WI38 (cell line): ENCODE results near the gene RIPOR3.

Source experiments
- H3K4me3 ChIP-seq: 2 replicates; pipeline ENCODE4 v1.5.1; 2011; ENCODE audit warnings: low read depth, mild to moderate bottlenecking, control low read depth, low read length
- CTCF ChIP-seq: IDR thresholded peaks from 2 replicates; pipeline ENCODE4 v1.5.1; 2012; ENCODE audit warnings: low read depth, mild to moderate bottlenecking, control low read depth, low read length

The RIPOR3 gene

GRCh38 chr20:50559149-50559548, 132.2 kb downstream of the RIPOR3 start:
- H3K4me3 ChIP-seq = no peak overlapping the region
- no peak for TF ChIP-seq CTCF

- no peak for TF ChIP-seq CTCF
Measured at GRCh38 chr20:50558483-50558925, 132.8 kb downstream of the RIPOR3 start.

GRCh38 chr20:50557549-50558134, 133.7 kb downstream of the RIPOR3 start:
- no peak for TF ChIP-seq CTCF
- no peak overlapping the region for H3K4me3 ChIP-seq

More at GRCh38 chr20:50558483-50558925, 132.8 kb downstream of the RIPOR3 start:
- 0 out of 2 replicates have a peak overlapping the region, but pooled peaks have one; percentile 19 for H3K4me3 ChIP-seq

- H3K4me3 ChIP-seq = no peak overlapping the region
- TF ChIP-seq CTCF = no peak
Measured at GRCh38 chr20:50555662-50556061, 135.7 kb downstream of the RIPOR3 start.

GRCh38 chr20:50554694-50555579, 136.4 kb downstream of the RIPOR3 start:
- no peak for TF ChIP-seq CTCF
- H3K4me3 ChIP-seq = no peak overlapping the region

GRCh38 chr20:50552979-50553378, 138.4 kb downstream of the RIPOR3 start:
- H3K4me3 ChIP-seq = no peak overlapping the region
- no peak for TF ChIP-seq CTCF

GRCh38 chr20:50551288-50551687, 140.1 kb downstream of the RIPOR3 start:
- TF ChIP-seq CTCF = no peak

More at GRCh38 chr20:50551288-50551687, 140.1 kb downstream of the RIPOR3 start:
- H3K4me3 ChIP-seq = no peak overlapping the region
